HG03354 (cell line): Measurements from ENCODE around the gene NF2.
"Not testable (repeated sequence)": the region's sequence is repeated elsewhere in the genome, so short reads cannot be mapped to it uniquely, and the experiment has no call there.

Experiments used
- ATAC-seq: cut with Tn5 transposase; IDR thresholded peaks from one replicate; pipeline ENCODE4 v1.9.1; 2021; ENCODE audit warnings: mild to moderate bottlenecking; ENCODE audit not compliant: unreplicated experiment, poor library complexity, severe bottlenecking

Gene NF2

DNA sequence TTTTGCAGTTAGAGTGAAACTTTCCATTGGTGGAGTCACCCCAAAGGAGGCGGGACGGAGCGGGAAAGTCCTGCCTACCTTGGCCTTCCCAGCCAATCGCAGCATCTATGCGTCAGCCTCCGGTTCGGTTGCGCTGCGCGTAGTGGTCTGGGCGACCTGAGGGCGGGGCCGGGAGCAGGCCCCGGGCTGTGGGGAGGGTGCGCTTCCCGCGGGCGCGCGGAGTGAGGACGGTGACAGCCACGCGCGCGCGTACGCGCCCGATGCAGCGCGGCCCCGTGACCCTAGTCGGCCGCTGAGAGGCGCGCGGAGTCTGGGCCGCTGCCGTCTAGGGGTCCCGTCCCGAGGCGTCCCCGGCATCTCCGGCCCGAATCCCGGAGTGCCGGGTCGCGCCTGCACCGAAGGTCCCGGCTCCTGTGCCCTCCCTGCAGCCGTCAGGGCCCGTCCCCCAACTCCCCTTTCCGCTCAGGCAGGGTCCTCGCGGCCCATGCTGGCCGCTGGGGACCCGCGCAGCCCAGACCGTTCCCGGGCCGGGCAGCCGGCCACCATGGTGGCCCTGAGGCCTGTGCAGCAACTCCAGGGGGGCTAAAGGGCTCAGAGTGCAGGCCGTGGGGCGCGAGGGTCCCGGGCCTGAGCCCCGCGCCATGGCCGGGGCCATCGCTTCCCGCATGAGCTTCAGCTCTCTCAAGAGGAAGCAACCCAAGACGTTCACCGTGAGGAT lies at the start of gene NF2:
NF2 (plus strand) TSS at position 276 of the 718 bp plus-strand sequence; CDS start at position 642, 366 bp downstream.
- peak; percentile 97 for ATAC-seq

DNA sequence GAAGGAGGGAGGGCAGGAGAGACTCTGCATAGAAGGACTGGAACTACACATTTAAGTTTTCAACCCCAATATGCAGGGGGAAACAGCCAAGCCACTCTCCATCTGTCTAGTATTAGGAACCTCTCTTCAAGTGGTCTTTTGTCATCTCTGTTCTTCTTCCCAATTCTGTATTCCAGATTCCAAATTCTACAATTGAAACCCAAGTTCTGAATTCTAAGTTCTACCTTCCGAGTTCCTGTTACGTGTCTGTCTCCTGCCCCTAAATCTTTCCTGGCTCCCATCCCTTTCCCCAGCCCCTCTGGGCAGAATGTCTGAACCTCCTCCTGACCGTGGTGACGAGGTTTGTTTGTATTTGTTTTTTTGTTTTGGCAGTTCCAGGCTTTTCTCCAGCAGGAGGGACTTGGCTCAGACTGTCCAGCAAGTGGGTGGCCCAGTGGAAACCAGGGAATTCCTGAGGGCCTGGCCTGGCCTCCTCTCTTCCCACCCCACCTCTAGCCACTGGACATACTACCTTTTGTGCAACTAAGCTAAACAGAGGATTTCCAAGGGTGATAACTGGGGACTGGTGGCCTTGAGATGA lies 48.3 kb upstream of the NF2 start:
- no peak for ATAC-seq

DNA sequence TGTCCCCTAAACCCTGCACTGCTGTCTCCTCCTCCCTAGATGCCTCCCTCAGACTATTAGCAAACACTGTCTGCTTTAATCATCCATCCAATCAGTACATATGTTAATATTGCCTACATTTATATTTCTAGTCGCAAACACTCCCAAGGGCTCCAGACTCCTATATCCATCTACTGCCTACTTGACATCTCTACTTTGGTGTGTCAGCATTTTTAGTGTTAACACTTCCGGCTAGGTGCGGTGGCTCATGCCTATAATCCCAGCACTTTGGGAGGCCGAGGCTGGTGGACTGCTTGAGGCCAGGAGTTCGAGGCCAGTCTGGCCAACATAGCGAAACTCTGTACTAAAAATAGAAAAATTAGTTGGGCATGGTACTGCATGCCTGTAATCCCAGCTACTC lies 44.4 kb upstream of the NF2 start:
- ATAC-seq, result no peak

DNA sequence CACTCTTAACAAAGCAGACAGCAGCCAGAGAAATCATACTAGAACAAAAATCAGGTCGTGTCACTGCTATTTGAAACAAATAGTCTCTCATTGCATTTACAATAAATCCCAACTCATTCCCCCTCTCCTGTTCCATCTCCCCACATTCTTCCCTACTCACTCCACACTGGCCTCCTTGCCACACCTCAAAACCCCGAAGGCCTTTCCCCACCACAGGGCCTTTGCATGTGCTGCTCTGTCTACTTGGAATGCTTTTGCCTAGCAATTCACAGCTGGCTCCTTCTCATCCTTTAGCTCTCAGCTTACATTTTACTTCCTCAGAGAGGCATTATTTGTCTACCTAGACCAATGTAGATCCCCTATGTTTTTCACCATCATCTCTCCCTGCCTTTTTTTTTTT lies 43.6 kb upstream of the NF2 start:
- ATAC-seq, result no peak

DNA sequence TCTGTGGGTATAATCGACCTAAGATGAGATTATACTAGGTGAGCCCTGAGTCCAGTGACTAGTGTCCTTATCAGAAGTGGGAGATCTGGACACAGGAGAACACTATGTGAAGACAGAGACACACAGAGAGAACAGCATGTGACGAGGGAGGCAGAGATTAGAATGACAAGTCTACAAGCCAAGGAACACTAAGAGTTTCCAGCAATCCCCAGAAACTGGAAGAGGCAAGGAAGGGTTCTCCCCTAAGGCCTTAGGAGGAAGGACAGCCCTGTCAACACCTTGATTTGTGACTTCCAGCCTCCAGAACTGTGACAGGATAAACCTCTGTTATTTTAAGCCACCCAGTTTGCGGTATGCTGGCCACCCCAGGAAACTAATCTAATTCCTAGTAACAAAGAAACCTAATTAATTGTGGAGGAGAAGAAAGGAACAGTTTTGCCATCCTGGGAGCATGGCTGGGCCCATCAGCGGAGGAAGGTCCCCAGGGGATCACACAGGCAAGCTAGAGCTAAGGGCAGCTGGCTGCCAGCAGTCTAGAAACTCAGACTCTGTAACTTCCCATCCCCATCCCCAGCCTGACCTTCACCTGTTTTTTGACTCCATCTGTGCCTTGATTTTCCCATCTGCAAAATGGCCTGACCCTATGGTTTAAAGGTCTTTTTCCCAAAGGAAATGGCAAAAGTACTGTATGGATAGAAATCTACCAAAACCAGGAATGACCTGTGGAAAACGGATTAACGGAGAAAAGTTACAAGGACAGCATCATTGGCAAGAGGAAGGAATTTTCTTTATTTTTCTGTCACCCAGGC lies 39.6 kb upstream of the NF2 start:
- no peak for ATAC-seq

DNA sequence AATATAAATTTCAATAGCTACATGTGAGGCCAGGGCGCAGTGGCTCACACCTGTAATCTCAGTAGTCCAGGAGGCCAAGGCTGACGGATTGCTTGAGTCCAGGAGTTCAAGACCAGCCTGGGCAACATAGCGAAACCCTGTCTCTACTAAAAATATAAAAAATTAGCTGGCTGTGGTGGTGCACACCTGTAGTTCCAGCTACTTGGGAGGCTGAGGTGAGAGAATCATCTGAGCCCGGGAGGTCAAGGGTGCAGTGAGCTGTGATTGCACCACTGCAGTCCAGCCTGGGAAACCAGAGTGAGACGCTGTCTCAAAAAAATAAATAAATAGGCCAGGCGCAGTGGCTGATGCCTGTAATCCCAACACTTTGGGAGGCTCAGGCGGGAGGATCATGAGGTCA lies 36.9 kb upstream of the NF2 start:
- not testable (repeated sequence) for ATAC-seq

DNA sequence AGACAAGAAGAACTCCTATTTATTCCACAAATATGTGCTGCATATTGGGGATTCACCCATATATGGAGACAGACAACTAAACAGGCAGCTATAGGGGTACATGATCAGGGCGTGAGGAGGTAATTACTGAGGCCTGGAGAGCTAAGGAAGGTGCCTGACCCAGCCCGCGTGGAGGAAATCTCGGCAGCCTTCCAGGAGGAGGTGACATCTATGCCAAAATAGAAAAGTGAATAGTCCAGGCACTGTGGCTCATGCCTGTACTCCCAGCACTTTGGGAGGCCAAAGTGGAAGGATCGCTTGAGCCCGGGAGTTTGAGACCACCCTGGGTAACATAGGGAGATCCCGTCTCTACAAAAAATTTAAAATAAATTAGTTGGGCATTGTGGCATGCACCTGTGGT lies 36.1 kb upstream of the NF2 start:
- ATAC-seq, result no peak

DNA sequence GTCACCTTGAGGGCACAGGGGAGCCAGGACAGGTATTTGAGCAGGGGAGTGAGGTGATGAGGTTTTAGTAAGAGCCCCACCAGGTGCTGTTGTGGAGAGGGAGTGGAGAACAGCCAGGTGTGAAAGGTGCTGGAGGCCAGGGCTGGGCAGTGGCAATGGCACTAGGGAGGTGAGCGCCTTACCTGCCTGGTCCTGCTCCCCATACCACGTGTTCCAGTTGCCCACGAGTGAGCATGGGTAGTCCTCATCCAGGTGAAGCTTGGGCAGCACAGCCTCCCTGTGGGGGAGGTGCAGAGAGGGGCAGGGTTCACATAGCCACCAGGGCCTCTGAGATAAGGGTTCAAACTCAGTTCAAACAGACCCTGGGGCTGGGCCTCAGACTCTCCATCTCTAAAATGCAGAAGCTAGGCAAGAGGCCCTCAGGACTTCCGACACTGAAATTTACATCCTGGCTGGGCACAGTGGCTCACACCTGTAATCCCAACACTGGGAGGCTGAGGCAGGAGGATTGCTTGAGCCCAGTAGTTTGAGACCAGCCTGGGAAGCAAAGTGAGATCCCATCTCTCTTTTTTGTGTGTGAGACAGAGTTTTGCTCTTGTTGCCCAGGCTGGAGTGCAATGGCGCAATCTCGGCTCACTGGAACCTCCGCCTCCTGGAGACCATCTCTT lies 34.3 kb upstream of the NF2 start:
- ATAC-seq, result no peak

DNA sequence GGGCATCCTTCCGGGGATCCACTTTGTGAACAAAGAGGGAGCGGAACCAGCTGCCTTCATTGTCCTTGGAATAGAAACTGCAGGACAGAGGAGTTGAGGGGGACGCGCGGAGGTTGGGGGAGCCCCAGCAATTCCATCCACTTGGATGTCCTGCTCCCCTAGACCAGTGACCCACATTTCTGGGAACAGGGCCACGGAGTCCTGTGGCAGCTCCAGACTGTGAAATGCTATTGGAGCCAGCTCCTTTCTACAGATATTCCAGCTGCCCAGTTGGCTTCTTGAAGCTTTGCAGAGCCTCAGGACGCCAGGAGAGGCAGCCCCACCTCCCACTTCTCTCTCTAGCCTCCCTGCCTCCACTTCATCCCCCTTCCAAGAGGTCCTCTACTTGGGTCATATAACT lies 33.0 kb upstream of the NF2 start:
- ATAC-seq, result no peak

DNA sequence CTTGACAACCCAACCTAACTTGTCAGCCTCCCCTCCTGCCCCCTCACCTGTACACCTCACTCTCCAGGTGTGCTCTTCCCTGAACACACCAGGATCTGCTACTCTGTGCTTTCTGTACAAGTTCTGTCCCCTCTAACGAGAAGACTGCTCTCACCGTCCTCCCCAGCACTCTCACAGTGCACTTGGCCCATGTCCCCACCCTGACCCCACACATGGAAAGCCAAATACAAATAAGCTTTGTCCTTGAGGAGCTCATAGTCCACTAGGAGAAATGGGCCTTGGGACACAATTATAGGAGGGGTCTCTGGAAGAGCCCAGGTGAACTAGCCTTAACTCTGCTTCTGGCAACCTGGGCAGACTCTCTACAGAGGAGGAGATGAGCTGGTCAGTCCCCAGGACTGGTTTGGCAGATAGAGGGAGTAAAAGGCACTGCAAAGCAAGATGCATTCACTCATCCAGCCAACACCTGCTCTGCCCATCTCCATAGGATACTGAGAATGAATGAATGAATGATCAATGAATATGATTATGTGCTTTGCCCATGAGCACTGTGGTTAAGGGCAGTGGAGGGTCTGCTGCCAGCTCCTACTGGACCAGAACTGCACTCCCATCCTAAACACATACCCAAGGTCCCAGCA lies 32.4 kb upstream of the NF2 start:
- no peak for ATAC-seq

DNA sequence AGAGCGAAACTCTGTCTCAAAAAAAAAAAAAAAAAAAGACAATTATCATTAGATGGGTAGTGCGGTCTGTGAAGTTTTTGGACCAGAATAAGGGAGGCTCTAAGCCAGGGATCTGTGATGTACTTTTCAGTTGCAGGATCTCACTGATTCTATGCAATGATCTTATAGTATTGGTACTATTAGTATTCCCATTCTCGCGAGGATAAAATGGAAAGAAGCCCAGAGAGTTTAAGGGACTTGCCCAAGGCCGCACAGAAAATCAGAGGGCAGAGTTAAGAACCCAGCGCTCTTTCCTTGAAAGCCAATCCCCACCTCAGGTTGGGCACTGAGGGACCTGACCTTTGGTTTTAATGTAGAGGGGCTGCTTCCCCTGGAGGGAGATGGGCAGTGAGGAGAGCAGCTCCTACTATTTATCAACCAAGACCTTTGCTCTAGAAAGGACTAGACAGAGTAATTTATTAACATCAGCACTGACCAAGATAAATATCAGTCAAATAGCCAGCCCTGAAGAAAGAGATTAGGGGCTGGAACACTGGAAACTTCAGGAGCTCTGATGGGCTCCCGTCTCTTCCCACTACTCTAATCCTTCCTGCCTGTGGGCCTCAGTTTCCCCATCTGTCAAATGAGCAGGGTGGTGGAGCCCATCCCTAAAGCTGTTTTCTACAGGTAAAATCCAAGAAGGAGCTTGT lies 28.5 kb upstream of the NF2 start:
- no peak for ATAC-seq

DNA sequence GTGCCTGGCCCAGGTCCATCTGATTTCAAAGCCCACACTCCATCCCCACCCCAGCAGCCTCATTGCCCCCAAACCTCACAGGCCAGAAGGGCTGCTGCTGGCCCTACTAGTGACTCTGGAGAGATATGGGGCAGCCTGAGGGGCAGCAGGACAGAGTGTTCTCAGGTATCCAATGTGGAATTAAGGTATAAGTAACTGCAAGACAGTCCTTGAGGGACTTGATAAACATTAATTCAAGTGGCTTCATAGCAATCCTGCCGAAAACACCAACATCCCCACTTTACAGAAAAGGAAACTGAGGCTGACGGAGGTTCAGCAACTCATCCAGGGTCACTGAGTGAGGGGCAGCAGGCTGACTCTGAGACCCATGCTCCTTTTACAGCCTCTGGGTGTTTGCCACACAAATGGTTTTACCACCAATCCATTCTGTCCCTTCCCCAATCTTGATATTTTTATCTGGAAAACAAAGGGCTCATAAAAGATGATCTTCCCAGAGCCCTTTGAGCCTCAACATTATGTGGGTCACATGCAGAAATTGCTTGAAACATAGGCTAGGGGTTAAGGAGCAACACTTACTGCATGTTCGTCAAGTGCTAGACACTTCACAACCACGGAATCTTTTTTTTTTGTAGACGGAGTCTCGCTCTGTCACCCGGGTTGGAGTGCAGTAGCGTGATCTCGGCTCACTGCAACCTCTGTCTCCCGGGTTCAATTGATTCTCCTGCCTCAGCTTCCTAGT lies 24.8 kb upstream of the NF2 start:
- ATAC-seq, result no peak

DNA sequence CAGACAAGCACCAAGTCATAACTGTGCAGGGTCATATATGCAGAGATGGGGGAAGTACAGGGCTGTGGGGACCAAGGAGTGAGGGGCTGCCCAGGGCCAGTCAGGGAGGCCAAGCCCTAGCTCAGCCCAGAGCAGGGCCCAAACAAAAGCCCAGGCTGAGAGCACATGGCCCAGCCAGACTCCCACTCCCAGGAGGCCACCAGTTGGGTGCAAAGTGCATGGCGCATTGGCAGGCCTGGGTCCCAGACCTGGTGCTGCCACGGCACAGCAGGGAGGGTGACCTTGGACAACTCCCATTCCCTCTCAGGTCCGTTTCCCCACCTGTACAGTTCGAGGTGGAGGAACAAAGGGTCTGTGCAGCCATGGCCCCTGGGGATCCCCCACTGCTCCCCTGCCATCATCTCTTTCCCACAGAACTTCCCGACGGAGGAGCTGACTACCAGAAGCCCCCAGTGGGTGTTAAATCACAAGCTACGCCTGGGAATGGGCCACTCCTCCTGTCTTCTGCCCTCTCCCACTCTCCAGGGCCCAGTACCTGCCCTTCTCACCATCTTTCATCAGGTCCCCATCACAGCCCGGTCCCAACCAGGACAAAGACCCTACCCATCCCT lies 23.1 kb upstream of the NF2 start:
- peak; percentile 21 for ATAC-seq

DNA sequence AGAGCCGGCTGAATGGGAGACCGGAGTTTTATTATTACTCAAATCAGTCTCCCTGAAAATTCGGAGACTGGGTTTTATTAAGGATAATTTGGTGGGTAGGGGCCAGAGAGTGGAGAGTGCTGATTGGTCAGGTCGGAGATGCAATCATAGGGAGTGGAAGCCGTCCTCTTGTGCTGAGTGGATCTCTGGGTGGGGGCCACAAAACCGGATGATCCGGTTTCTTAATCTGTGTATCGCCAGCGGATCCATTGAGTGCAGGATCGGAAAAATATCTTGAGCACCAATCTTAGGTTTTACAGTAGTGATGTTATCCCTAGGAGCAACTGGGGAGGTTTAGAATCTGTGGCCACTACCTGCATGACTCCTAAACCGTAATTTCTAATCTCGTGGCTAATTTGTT lies 21.6 kb upstream of the NF2 start:
- ATAC-seq, result no peak

DNA sequence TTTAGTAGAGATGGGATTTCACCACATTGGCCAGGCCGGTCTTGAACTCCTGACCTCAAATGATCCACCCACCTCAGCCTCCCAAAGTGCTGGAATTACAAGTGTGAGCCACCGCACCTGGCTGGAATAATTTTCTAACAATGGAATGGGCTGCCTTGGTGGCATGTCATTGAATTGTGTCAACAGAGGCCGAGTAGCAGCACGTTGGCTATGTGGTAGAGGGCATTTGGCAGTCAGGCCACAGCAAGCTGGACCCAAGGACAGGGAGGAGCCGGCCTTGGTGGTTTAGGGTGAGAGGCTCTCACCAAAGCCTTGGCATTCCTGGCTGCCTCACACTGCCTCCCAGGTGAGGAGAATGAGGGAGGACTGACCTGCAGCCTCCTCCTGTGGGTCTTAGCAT lies 18.5 kb upstream of the NF2 start:
- no peak for ATAC-seq

DNA sequence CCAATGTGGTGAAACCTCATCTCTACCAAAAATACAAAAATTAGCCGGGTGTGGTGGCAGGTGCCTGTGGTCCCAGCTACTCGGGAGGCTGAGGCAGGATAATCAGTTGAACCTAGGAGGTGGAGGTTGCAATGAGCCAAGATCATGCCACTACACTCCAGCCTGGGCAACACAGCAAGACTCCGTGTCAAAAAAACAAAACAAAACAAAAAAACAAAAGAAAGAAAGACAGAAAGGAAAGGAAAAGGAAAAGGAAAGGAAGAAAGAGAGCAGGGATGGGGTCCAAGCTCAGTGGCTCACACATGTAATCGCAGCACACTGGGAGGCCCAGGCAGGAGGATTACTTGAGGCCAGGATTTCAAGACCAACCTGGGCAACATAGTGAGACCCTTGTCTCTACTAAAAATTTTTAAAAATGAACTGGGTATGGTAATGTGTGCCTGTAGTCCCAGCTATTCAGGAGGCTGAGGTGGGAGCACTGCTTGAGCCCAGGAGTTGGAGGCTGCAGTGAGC lies 17.2 kb upstream of the NF2 start:
- not testable (repeated sequence) for ATAC-seq

DNA sequence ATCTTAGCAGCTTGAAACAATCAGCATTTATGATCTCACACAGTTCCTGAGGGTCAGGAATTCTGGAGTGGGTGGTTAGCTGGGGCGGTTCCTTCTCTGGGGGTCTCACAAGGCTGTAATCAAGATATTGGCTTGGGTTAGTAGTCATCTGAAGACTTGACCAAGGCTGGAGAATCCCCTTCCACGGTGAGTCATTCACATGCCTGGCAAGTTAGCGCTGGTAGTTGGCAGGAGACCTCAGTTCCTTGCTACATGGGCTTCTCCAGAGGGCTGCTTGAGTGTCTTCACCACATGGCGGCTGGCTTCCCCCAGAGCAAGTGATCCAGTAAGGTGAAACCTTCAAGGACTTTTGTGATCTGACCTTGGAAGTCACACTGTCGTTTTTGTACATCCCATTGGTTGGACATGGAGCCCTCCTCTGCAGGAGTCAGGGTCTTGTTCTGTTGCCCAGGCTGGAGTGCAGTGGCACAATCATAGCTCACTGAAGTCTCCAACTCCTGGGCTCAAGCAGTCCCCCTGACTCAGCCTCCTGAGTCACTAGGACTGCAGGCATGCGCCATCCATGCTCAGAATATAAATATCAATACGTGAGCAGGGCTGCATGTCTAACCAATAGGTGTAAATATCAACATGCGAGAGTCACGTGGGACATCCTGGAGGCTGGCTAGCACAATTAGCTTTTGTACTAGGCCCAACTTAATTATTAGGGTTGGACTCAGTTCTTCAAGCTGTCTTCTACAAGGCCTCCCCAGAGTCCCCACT lies 15.3 kb upstream of the NF2 start:
- ATAC-seq, result no peak
